HL-60 (cell line): ENCODE results near the gene FBXL7.

Experiments used
- DNase-seq, 2 experiments: peaks; one replicate each; pipeline ENCODE4 v3.0.0-alpha.2; 2010 to 2020; ENCODE audit warnings: low read depth in 1 of 2, low spot score in 1 of 2
- H3K27ac ChIP-seq: fragments of 250-450 bp; sonication (Bioruptor Pico); replicated peaks from 2 replicates; pipeline ENCODE4 v1.5.1; 2020; ENCODE audit warnings: mild to moderate bottlenecking, moderate library complexity
- H3K27me3 ChIP-seq: fragments of 250-450 bp; sonication (Bioruptor Pico); 2 replicates; pipeline ENCODE4 v1.5.1; 2021; ENCODE audit warnings: mild to moderate bottlenecking, moderate library complexity; ENCODE audit not compliant: insufficient read depth, poor library complexity, severe bottlenecking
- H3K4me3 ChIP-seq: replicated peaks from 2 replicates; pipeline ENCODE4 v1.5.1; 2011; ENCODE audit warnings: mild to moderate bottlenecking, control low read depth, low read length; ENCODE audit not compliant: insufficient read depth
- CTCF ChIP-seq: IDR thresholded peaks from one replicate; pipeline ENCODE4 v1.5.1; 2011; ENCODE audit warnings: low read length, control low read depth, inconsistent platforms; ENCODE audit not compliant: insufficient read depth
- GABPA ChIP-seq: IDR thresholded peaks from 2 replicates; pipeline ENCODE4 v1.6.1; 2012; ENCODE audit warnings: low read depth
- POLR2AphosphoS5 ChIP-seq: IDR thresholded peaks from 2 replicates; pipeline ENCODE4 v1.6.1; 2012; ENCODE audit warnings: low read depth
- REST ChIP-seq: IDR thresholded peaks from 2 replicates; pipeline ENCODE4 v1.6.1; 2012; ENCODE audit warnings: low read depth; ENCODE audit not compliant: insufficient replicate concordance
- SPI1 ChIP-seq: IDR thresholded peaks from 2 replicates; pipeline ENCODE4 v1.6.1; 2012; ENCODE audit warnings: low read depth, mild to moderate bottlenecking, borderline replicate concordance

FBXL7 gene

GRCh38 chr5:15837551-15838289 is 337.7 kb downstream of the FBXL7 start:
- Histone ChIP-seq H3K27ac (no peak overlapping the region), H3K4me3 (no peak overlapping the region)

GRCh38 chr5:15844253-15844652 is 344.3 kb downstream of the FBXL7 start:
- H3K27ac ChIP-seq: no peak overlapping the region
- TF ChIP-seq SPI1 (no peak), CTCF (no peak), REST (peak; percentile 63), GABPA (no peak)
- no peak overlapping the region for H3K4me3 ChIP-seq
- H3K27me3 ChIP-seq: no peaks in the 10 kb centered on the region
- no peak for DNase-seq

More at GRCh38 chr5:15837551-15838289, 337.7 kb downstream of the FBXL7 start:
- DNase-seq: no peak
- H3K27me3 ChIP-seq: no peaks in the 10 kb centered on the region
- TF ChIP-seq GABPA: no peak
- TF ChIP-seq REST: no peak

GRCh38 chr5:15844871-15845270 is 344.9 kb downstream of the FBXL7 start:
- H3K27me3 ChIP-seq: no peaks in the 10 kb centered on the region
- TF ChIP-seq SPI1 (no peak), GABPA (no peak)
- no peak for DNase-seq
- no peak overlapping the region for H3K27ac ChIP-seq
- H3K4me3 ChIP-seq: no peak overlapping the region

- TF ChIP-seq POLR2AphosphoS5 (no peak), SPI1 (no peak), GABPA (no peak), CTCF (no peak), REST (no peak)
- no peaks in the 10 kb centered on the region for H3K27me3 ChIP-seq
- DNase-seq: no peak
- H3K27ac ChIP-seq: no peak overlapping the region
- H3K4me3 ChIP-seq: no peak overlapping the region
Measured at GRCh38 chr5:15850536-15850935, 350.6 kb downstream of the FBXL7 start.
